GM12878 (cell line): ENCODE data around the gene CD48. TPM values are rescaled to one million over a fixed set of nuclear protein-coding genes. Genes with fewer than 3 reads are reported as not detected.

ENCODE experiments used
- ATAC-seq: fragments of 200-7000 bp; cut with Tn5 transposase; 3 replicates; pipeline ENCODE4 v1.9.1; 2020; ENCODE audit warnings: mild to moderate bottlenecking, moderate library complexity
- BruUV-seq: library from RNA; stranded (reverse); fragments of 400-500 nt; replicated peaks from 2 replicates; lab custom pipeline; 2021; lab: Mats Ljungman, UMichigan
- CTCF ChIA-PET: fragments of 300-600 bp; sonication (Branson Sonifier 250); formaldehyde crosslinking; extraction: SDS; loops from one replicate; lab custom pipeline; 2021; ENCODE audit warnings: inconsistent platforms; lab: Yijun Ruan, JAX
- POLR2A ChIA-PET: fragments of 350-600 bp; formaldehyde crosslinking; extraction: SDS; loops from one replicate; lab custom pipeline; 2021; ENCODE audit warnings: inconsistent platforms; lab: Charles Lee
- RAD21 ChIA-PET: fragments of 300-600 bp; sonication (Branson Sonifier 250); formaldehyde crosslinking; loops from one replicate; lab custom pipeline; 2023; ENCODE audit warnings: antibody characterized with exemption; ENCODE audit not compliant: unreplicated experiment; lab: Charles Lee
- SMC1A ChIA-PET: fragments of 300-600 bp; sonication (Branson Sonifier 250); formaldehyde crosslinking; loops from one replicate; lab custom pipeline; 2023; ENCODE audit not compliant: unreplicated experiment, uncharacterized antibody; lab: Charles Lee
- DNase-seq: peaks from one replicate; pipeline ENCODE4 v3.0.0-alpha.2; 2011; ENCODE audit warnings: low read depth, low spot score
- FAIRE-seq: peaks from 3 replicates; lab custom pipeline; 2011; peaks lifted over from hg19 to GRCh38; lab: Jason Lieb, UNC
- H2AFZ ChIP-seq: 2 replicates; pipeline ENCODE4 v1.6.0; 2011; ENCODE audit warnings: low read depth, low read length, control low read depth; ENCODE audit not compliant: control insufficient read depth
- H3K27ac ChIP-seq: 2 replicates; pipeline ENCODE4 v1.5.1; 2011; ENCODE audit warnings: control low read depth; ENCODE audit not compliant: control insufficient read depth, insufficient read depth
- H3K27me3 ChIP-seq, 2 experiments: replicated peaks in 1 of 2; 2 replicates each; pipeline versions ENCODE4 v1.6.0 to v1.6.1; 2011; ENCODE audit warnings: low read length in 1 of 2; ENCODE audit not compliant: control insufficient read depth in 2 of 2, insufficient read depth in 2 of 2
- H3K36me3 ChIP-seq, 2 experiments: 2 replicates each; pipeline ENCODE4 v1.5.1; 2011; ENCODE audit warnings: low read length in 1 of 2; ENCODE audit not compliant: control insufficient read depth in 2 of 2, insufficient read depth in 2 of 2
- H3K4me1 ChIP-seq: 2 replicates; pipeline ENCODE4 v1.6.1; 2011; ENCODE audit warnings: mild to moderate bottlenecking, low read length, moderate library complexity, mixed read lengths; ENCODE audit not compliant: control insufficient read depth, insufficient read depth
- H3K4me2 ChIP-seq: 2 replicates; pipeline ENCODE4 v1.6.0; 2011; ENCODE audit warnings: control low read depth; ENCODE audit not compliant: control insufficient read depth, insufficient read depth
- H3K4me3 ChIP-seq: fragments of 200-600 bp; sonication (generic); 2 replicates; pipeline ENCODE4 v1.5.1; 2016
- H3K79me2 ChIP-seq: 2 replicates; pipeline ENCODE4 v1.6.0; 2011; ENCODE audit warnings: low read length; ENCODE audit not compliant: control insufficient read depth, insufficient read depth
- H3K9ac ChIP-seq: 2 replicates; pipeline ENCODE4 v1.8.0; 2011; ENCODE audit warnings: low read length, control low read depth, mixed read lengths; ENCODE audit not compliant: control insufficient read depth, insufficient read depth
- H3K9me3 ChIP-seq: replicated peaks from 3 replicates; pipeline ENCODE4 v1.5.1; 2011; ENCODE audit warnings: mild to moderate bottlenecking, low read length; ENCODE audit not compliant: control insufficient read depth, insufficient read depth
- H4K20me1 ChIP-seq: 2 replicates; pipeline ENCODE4 v1.6.0; 2011; ENCODE audit not compliant: control insufficient read depth, insufficient read depth
- BACH1 ChIP-seq: fragments of 450-650 bp; IDR thresholded peaks from 2 replicates; pipeline ENCODE4 v1.6.1; 2017; ENCODE audit warnings: mild to moderate bottlenecking, borderline replicate concordance
- BCL11A ChIP-seq: IDR thresholded peaks from 2 replicates; pipeline ENCODE4 v1.6.1; 2011; ENCODE audit warnings: low read depth, low read length
- BRCA1 ChIP-seq: IDR thresholded peaks from 2 replicates; pipeline ENCODE4 v1.6.1; 2011; ENCODE audit warnings: low read depth, low read length, improper control_type of control experiment
- CREB1 ChIP-seq: IDR thresholded peaks from 2 replicates; pipeline ENCODE4 v1.6.1; 2012; ENCODE audit warnings: low read depth, mild to moderate bottlenecking, inconsistent platforms
- IRF4 ChIP-seq: IDR thresholded peaks from 2 replicates; pipeline ENCODE4 v1.6.1; 2011; ENCODE audit warnings: low read depth, low read length
- MTA2 ChIP-seq: fragments of 450-650 bp; IDR thresholded peaks from 2 replicates; pipeline ENCODE4 v1.6.1; 2016; ENCODE audit warnings: low read depth, mild to moderate bottlenecking, moderate library complexity
- PML ChIP-seq: IDR thresholded peaks from 2 replicates; pipeline ENCODE4 v1.6.1; 2012; ENCODE audit warnings: low read length, inconsistent platforms
- POLR2A ChIP-seq: IDR thresholded peaks from 2 replicates; pipeline ENCODE4 v1.6.1; 2011; ENCODE audit warnings: low read depth, mild to moderate bottlenecking, low read length
- POLR2AphosphoS2 ChIP-seq: IDR thresholded peaks from 2 replicates; pipeline ENCODE4 v1.6.1; 2011; ENCODE audit warnings: low read depth, mild to moderate bottlenecking, low read length, improper control_type of control experiment, moderate library complexity
- POLR2AphosphoS5 ChIP-seq: IDR thresholded peaks from 2 replicates; pipeline ENCODE4 v1.6.1; 2011; ENCODE audit warnings: mild to moderate bottlenecking, low read length, inconsistent platforms
- POU2F2 ChIP-seq: IDR thresholded peaks from 3 replicates; pipeline ENCODE4 v1.6.1; 2011; ENCODE audit warnings: low read depth, mild to moderate bottlenecking, low read length, borderline replicate concordance
- RFX5 ChIP-seq: IDR thresholded peaks from 2 replicates; pipeline ENCODE4 v1.6.1; 2011; ENCODE audit warnings: low read depth, low read length, improper control_type of control experiment
- RUNX3 ChIP-seq: IDR thresholded peaks from 2 replicates; pipeline ENCODE4 v1.6.1; 2012; ENCODE audit warnings: low read length, inconsistent platforms
- SKIL ChIP-seq: fragments of 450-650 bp; IDR thresholded peaks from 2 replicates; pipeline ENCODE4 v1.6.1; 2017; ENCODE audit warnings: mild to moderate bottlenecking, low read depth, inconsistent platforms; ENCODE audit not compliant: poor library complexity, severe bottlenecking
- SPI1 ChIP-seq: IDR thresholded peaks from 2 replicates; pipeline ENCODE4 v1.6.1; 2011; ENCODE audit warnings: low read depth, mild to moderate bottlenecking, low read length, moderate library complexity, borderline replicate concordance; ENCODE audit not compliant: insufficient read depth
- TCF7 ChIP-seq: IDR thresholded peaks from 2 replicates; pipeline ENCODE4 v1.6.1; 2014; ENCODE audit warnings: antibody characterized with exemption, borderline replicate concordance
- WRNIP1 ChIP-seq: IDR thresholded peaks from 2 replicates; pipeline ENCODE4 v1.6.1; 2011; ENCODE audit warnings: low read depth, low read length, improper control_type of control experiment, borderline replicate concordance
- WGBS: methylation state at CpG from one replicate; pipeline ENCODE4 v1.1.6; 2016; ENCODE audit warnings: low lambda C conversion rate; ENCODE audit not compliant: insufficient replicate concordance, insufficient coverage; ENCODE audit errors: missing lambda C conversion rate; 5-methylcytosine and 5-hydroxymethylcytosine counted together
- in situ Hi-C: fragments of 300-500 bp; cut with MboI; formaldehyde crosslinking; loops from 9 replicates; pipeline ENCODE4 v1.14.3; 2018; ENCODE audit warnings: mixed read lengths
- intact Hi-C: fragments of 100-400 bp; cut with micrococcal nuclease; formaldehyde crosslinking; loops from one replicate; pipeline ENCODE4 v1.14.2; 2022; ENCODE audit not compliant: unreplicated experiment
- polyA plus RNA-seq, 11 experiments: library from polyadenylated mRNA; depleted of rRNA in 4 of 11; unstranded in 6 of 11; stranded (reverse) in 5 of 11; fragments of >200 nt; fragmentation: Nextera tagmentation in 4 of 11; fragmentation: Illumina TruSeq in 1 of 11; extraction: Ambion mirVana in 4 of 11; extraction: Trizol in 1 of 11; gene quantifications; 1 replicate in 1 of 11; 2 replicates in 10 of 11; pipeline versions ENCODE4 v1.2.1 to v1.2.3, GENCODE V29; 2011 to 2016; ENCODE audit warnings: inconsistent platforms in 2 of 11, missing spikeins in 2 of 11, low read depth in 1 of 11
- total RNA-seq, 4 experiments: library from RNA; depleted of rRNA in 3 of 4; stranded (reverse); fragments of >200 nt in 3 of 4; fragmentation: Illumina TruSeq in 1 of 4; extraction: Trizol in 1 of 4; gene quantifications; 2 replicates each; pipeline versions ENCODE4 v1.2.1 to v1.2.3, GENCODE V29; 2013 to 2021
- TF ChIP-seq, protein P1 (sequence below): fragments of 450-650 bp; IDR thresholded peaks from 2 replicates; pipeline ENCODE4 v1.6.1; 2016; ENCODE audit warnings: mild to moderate bottlenecking

Gene CD48
- total and polyA plus RNA-seq, 10 of the 15 experiments (the other 5 are each of a cell fraction or from before 2014, with no cell fraction given) = 302 to 1,315 (median 430) TPM

GRCh38 chr1:160629286-160630210 is 82.1 kb downstream of the CD48 start:
- no peak for ATAC-seq
- RAD21 ChIA-PET = interaction anchor here (0.6 to 15.7 kb wide), 11 partner anchors 10 to 138 kb away, joined by 3 to 194 read pairs (median 5); partner anchors contain the start of genes SLAMF1 and SLAMF7
- intact Hi-C loops = no loop called here
- H3K36me3 ChIP-seq = peaks cover 22 to 25% of the 10 kb centered on the region in 2 experiments
- SMC1A ChIA-PET = interaction anchor here (0.8 to 17.6 kb wide), 14 partner anchors 8 to 201 kb away, joined by 3 to 259 read pairs (median 4); partner anchors contain the start of gene SLAMF1
- no TSS peak for BruUV-seq
- DNase-seq = no peak
- in situ Hi-C loops = no loop called here
- H3K4me3 ChIP-seq = peak overlapping the region; percentile 3; the same call in 1 of the 2 replicates
- H3K27me3 ChIP-seq = no peaks in the 10 kb centered on the region
- POLR2A ChIA-PET = interaction anchor here (1.3 to 5.9 kb wide), 7 partner anchors 11 to 198 kb away, joined by 5 to 42 read pairs (median 6); partner anchors contain the start of gene SLAMF1
- TF ChIP-seq TCF7 (peak; percentile 39; the same call in 1 of the 2 replicates), PML (peak; percentile 37; the same call in 1 of the 2 replicates), IRF4 (no peak), CREB1 (peak; percentile 54; the same call in 1 of the 2 replicates), SPI1 (peak; percentile 43; the same call in 1 of the 2 replicates), BACH1 (peak; percentile 56; the same call in 1 of the 2 replicates), RUNX3 (peak; percentile 36; the same call in 1 of the 2 replicates), POU2F2 (0 out of 3 replicates have a peak, but pooled peaks have one; percentile 8), BRCA1 (no peak), WRNIP1 (0 out of 2 replicates have a peak, but pooled peaks have one; percentile 37), POLR2AphosphoS5 (peak; percentile 1; the same call in 1 of the 2 replicates), RFX5 (no peak), POLR2A (peak; percentile 46), POLR2AphosphoS2 (peak; percentile 56; the same call in 1 of the 2 replicates), BCL11A (no peak), SKIL (peak; percentile 8), MTA2 (no peak)
- TF ChIP-seq, protein P1, sequence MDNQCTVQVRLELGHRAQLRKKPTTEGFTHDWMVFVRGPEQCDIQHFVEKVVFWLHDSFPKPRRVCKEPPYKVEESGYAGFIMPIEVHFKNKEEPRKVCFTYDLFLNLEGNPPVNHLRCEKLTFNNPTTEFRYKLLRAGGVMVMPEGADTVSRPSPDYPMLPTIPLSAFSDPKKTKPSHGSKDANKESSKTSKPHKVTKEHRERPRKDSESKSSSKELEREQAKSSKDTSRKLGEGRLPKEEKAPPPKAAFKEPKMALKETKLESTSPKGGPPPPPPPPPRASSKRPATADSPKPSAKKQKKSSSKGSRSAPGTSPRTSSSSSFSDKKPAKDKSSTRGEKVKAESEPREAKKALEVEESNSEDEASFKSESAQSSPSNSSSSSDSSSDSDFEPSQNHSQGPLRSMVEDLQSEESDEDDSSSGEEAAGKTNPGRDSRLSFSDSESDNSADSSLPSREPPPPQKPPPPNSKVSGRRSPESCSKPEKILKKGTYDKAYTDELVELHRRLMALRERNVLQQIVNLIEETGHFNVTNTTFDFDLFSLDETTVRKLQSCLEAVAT = no peak
- FAIRE-seq = no peak
- H3K27ac ChIP-seq = peak overlapping the region; percentile 30
- H4K20me1 ChIP-seq = no peaks in the 10 kb centered on the region
- H3K9me3 ChIP-seq = no peaks in the 10 kb centered on the region
- WGBS = 63% methylated on average over 19 of the region's 19 CpGs
- no peak overlapping the region for H2AFZ ChIP-seq
- CTCF ChIA-PET = interaction anchor here (0.7 to 1.5 kb wide), 7 partner anchors 10 to 83 kb away, joined by 3 to 7 read pairs (median 3); no protein-coding TSS in a partner anchor
- H3K4me1 ChIP-seq = peaks cover 69% of the 10 kb centered on the region
- peak overlapping the region; percentile 57 for H3K4me2 ChIP-seq
- H3K9ac ChIP-seq = no peak overlapping the region
- peaks cover 62% of the 10 kb centered on the region for H3K79me2 ChIP-seq
